Transverse colon (tissue), 4 donors: ENCODE measurements around the gene USP30. TPM values are rescaled to one million over a fixed set of nuclear protein-coding genes. Genes with fewer than 3 reads are reported as not detected.

Experiments
- DNase-seq: peaks from one replicate; pipeline ENCODE4 v3.0.0-alpha.2; 2019
- H3K27ac ChIP-seq, 4 donors: fragments of 200-600 bp; sonication (generic); 2 replicates each; pipeline ENCODE4 v1.5.1; 2016 to 2018; ENCODE audit warnings: inconsistent platforms in 4 of 4
- H3K27me3 ChIP-seq: fragments of 200-600 bp; sonication (generic); 2 replicates; pipeline ENCODE4 v1.5.1; 2017; ENCODE audit warnings: inconsistent platforms
- H3K36me3 ChIP-seq, 4 donors: fragments of 200-600 bp; sonication (generic); 2 replicates each; pipeline ENCODE4 v1.5.1; 2017 to 2019; ENCODE audit warnings: inconsistent platforms in 4 of 4
- H3K4me1 ChIP-seq, 4 donors: fragments of 200-600 bp; sonication (generic); 2 replicates each; pipeline ENCODE4 v1.5.1; 2017 to 2020; ENCODE audit warnings: inconsistent platforms in 4 of 4
- H3K4me3 ChIP-seq, 4 donors: fragments of 200-600 bp; sonication (generic); 1 replicate in 1 of 4; 2 replicates in 3 of 4; pipeline versions ENCODE4 v1.5.1 to v1.6.1; 2017 to 2019; ENCODE audit warnings: inconsistent platforms in 4 of 4
- H3K9me3 ChIP-seq, 2 donors: fragments of 200-600 bp; sonication (generic); 2 replicates each; pipeline ENCODE4 v1.5.1; 2017 to 2019; ENCODE audit warnings: inconsistent platforms in 2 of 2
- CTCF ChIP-seq, 5 experiments: fragments of 200-600 bp in 3 of 5; fragments of 450-650 bp in 2 of 5; sonication (generic) in 3 of 5; IDR thresholded peaks; 1 replicate in 2 of 5; 2 replicates in 3 of 5; pipeline ENCODE4 v1.5.1; 2016 to 2017; ENCODE audit warnings: antibody characterized with exemption in 5 of 5, inconsistent platforms in 3 of 5, mild to moderate bottlenecking in 2 of 5, moderate library complexity in 1 of 5
- EP300 ChIP-seq: sonication (generic); formaldehyde crosslinking; IDR thresholded peaks from one replicate; pipeline ENCODE4 v1.6.1; 2017; ENCODE audit warnings: antibody characterized with exemption, low read depth
- POLR2A ChIP-seq: fragments of 450-650 bp; IDR thresholded peaks from one replicate; pipeline ENCODE4 v1.6.1; 2016; ENCODE audit warnings: antibody characterized with exemption, mild to moderate bottlenecking, moderate library complexity
- POLR2AphosphoS5 ChIP-seq, 3 donors: sonication (generic); formaldehyde crosslinking; IDR thresholded peaks; one replicate each; pipeline ENCODE4 v1.6.1; 2016; ENCODE audit warnings: antibody characterized with exemption in 3 of 3
- WGBS, 2 donors: methylation state at CpG; one replicate each; pipeline ENCODE4 v1.1.5; 2018; ENCODE audit warnings: low coverage in 1 of 2; 5-methylcytosine and 5-hydroxymethylcytosine counted together
- in situ Hi-C, 4 donors: fragments of 200-750 bp; cut with MboI; loops; one replicate each; pipeline versions ENCODE4 v1.15.0 to v1.15.1; 2017; ENCODE audit warnings: low sequenced_read_pairs in 3 of 4, low pct_ligation_motif_present in 1 of 4, low pct_unique_long_range_greater_than_20kb in 1 of 4
- intact Hi-C: fragments of 100-400 bp; cut with DNase I; formaldehyde crosslinking; loops from one replicate; pipeline ENCODE4 v1.15.1; 2023; ENCODE audit warnings: low total_unique reads
- total RNA-seq, 4 donors: library from RNA; depleted of rRNA; stranded (reverse); fragments of >200 nt; gene quantifications; one replicate each; pipeline ENCODE4 v1.1.0, GENCODE V29; 2016

USP30 gene
- total RNA-seq, 4 donors from 2014 or later, result 6.8 to 38.9 (median 24.9) TPM

DNA sequence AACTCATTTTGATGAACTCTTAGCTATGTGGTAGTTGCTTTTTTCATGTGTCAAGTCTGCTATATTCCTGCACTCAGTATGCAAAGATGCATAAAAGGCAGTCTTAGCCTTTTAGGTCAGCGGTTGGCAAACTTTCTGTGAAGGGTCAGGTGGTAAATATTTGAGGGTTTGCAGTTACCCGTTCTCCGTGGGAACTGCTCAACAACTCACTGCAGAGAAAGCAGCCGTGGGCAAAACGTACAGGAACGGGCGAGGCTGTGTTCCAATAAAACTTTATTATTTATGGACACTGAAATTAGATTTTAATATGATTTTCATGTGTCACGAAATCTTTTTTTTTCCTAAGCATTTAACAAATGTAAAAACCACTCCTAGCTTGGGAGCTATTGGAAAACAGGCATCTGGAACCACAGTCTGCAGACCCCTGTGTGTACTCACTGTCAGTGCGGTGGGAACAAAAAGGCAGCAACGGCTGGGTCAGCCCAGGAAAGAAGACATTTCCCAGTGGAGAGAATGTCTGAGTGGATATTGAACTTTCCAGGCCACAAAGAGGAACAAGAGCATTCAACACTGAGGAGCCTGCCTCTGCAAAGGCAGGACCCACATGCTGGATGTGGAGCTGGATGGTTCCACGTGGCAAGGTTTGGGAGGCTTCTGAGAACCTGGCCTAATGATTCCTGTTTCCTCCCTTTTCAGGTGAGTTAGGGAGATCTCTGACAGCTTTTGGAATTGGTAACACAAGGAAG lies 60.5 kb downstream of the USP30 start:
- 63 to 82% methylated on average over 4 to 11 of the region's 11 CpGs for WGBS, 2 donors
- Histone ChIP-seq H3K4me3 (no peak overlapping the region), H3K4me1 (peaks cover 25 to 66% (median 58%) of the 10 kb centered on the region in 4 donors), H3K9me3 (no peaks in the 10 kb centered on the region), H3K27me3 (no peaks in the 10 kb centered on the region), H3K36me3 (peaks cover 0 to 7% (median under 1%) of the 10 kb centered on the region in 4 donors), H3K27ac (peak overlapping the region; percentile 93 to 98 (median 95))
- TF ChIP-seq POLR2AphosphoS5 (IDR thresholded peaks at IDR 0.05) (peak in 1 of 3 donors; percentile 27), CTCF (IDR thresholded peaks at IDR 0.05) (no peak)
- DNase-seq, result peak; percentile 18
- in situ Hi-C loops, result loop anchor here in 1 of 4 donors (25.0 kb wide), 1 partner anchor 274 kb away; no protein-coding TSS in a partner anchor
- intact Hi-C loops, result no loop called here

GRCh38 chr12:109113661-109114321 lies 61.4 kb downstream of the USP30 start:
- in situ Hi-C loops, result loop anchor here in 1 of 4 donors (25.0 kb wide), 1 partner anchor 274 kb away; no protein-coding TSS in a partner anchor
- H3K4me3 ChIP-seq, result no peak overlapping the region
- H3K27ac ChIP-seq, result peak overlapping the region; percentile 93 to 98 (median 95)
- no peaks in the 10 kb centered on the region for H3K27me3 ChIP-seq
- no peaks in the 10 kb centered on the region for H3K36me3 ChIP-seq
- DNase-seq, result no peak
- TF ChIP-seq POLR2AphosphoS5 (IDR thresholded peaks at IDR 0.05) (no peak), CTCF (IDR thresholded peaks at IDR 0.05) (no peak), EP300 (no peak), POLR2A (no peak)
- H3K9me3 ChIP-seq, result no peaks in the 10 kb centered on the region
- WGBS, 2 donors, result 74 to 88% methylated on average over 5 of the region's 5 CpGs
- H3K4me1 ChIP-seq, result peaks cover 25 to 67% (median 58%) of the 10 kb centered on the region in 4 donors
- intact Hi-C loops, result no loop called here

GRCh38 chr12:109114644-109115043 lies 62.3 kb downstream of the USP30 start:
- in situ Hi-C loops (loop anchor here in 1 of 4 donors (25.0 kb wide), 1 partner anchor 273 kb away; no protein-coding TSS in a partner anchor), intact Hi-C loops (loop anchor here (1.0 kb wide), 1 partner anchor 41 kb away; no protein-coding TSS in a partner anchor)
- Histone ChIP-seq H3K36me3 (no peaks in the 10 kb centered on the region), H3K4me1 (peaks cover 25 to 67% (median 58%) of the 10 kb centered on the region in 4 donors), H3K27me3 (no peaks in the 10 kb centered on the region), H3K9me3 (no peaks in the 10 kb centered on the region), H3K27ac (peak overlapping the region; percentile 93 to 98 (median 95)), H3K4me3 (no peak overlapping the region)
- WGBS, 2 donors, result 54 to 57% methylated on average over 2 of the region's 2 CpGs
- TF ChIP-seq CTCF (IDR thresholded peaks at IDR 0.05), result no peak
- DNase-seq, result no peak

DNA sequence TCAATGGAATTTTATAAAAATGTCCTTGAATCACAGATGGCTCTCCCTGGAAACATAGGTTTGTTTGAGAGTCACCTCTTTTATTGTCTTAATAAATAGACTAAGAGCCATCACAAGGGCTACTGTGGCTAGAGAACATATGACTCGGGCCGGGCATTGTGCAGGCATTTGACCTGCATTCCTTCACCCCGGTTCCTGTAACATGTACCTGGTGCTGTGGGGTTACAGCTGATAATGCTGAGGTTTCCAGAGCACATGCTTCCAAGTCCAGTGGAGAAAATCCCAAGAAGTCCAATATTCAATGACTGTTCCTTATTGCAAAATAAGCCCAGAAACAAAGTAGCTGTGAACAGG lies 63.0 kb downstream of the USP30 start:
- H3K27me3 ChIP-seq, result no peaks in the 10 kb centered on the region
- WGBS, 2 donors, result 55 to 60% methylated on average over 2 to 3 of the region's 3 CpGs
- TF ChIP-seq POLR2A (no peak), POLR2AphosphoS5 (IDR thresholded peaks at IDR 0.05) (no peak), EP300 (no peak), CTCF (IDR thresholded peaks at IDR 0.05) (no peak)
- H3K4me1 ChIP-seq, result peaks cover 25 to 64% (median 53%) of the 10 kb centered on the region in 4 donors
- no peaks in the 10 kb centered on the region for H3K36me3 ChIP-seq
- no peak for DNase-seq
- intact Hi-C loops (loop anchor here (1.0 kb wide), 1 partner anchor 40 kb away; no protein-coding TSS in a partner anchor), in situ Hi-C loops (loop anchor here in 1 of 4 donors (25.0 kb wide), 1 partner anchor 272 kb away; no protein-coding TSS in a partner anchor)
- peak overlapping the region; percentile 93 to 98 (median 95) for H3K27ac ChIP-seq
- H3K9me3 ChIP-seq, result no peaks in the 10 kb centered on the region
- H3K4me3 ChIP-seq, result no peak overlapping the region
